ENCODE data around the gene PRDM10.
"Not testable (repeated sequence)": the region's sequence is repeated elsewhere in the genome, so short reads cannot be mapped to it uniquely, and the experiment has no call there.

PRDM10 gene

GRCh38 chr11:129880311-129880710 lies 122.3 kb downstream of the PRDM10 start:
- TF ChIP-seq CTCF (IDR thresholded peaks at IDR 0.05): no peak
- no peak for DNase-seq
- no peaks in the 10 kb centered on the region for H3K27me3 Mint-ChIP-seq (ENCODE audit: low read depth, poor library complexity)
- H3K36me3 Mint-ChIP-seq (ENCODE audit: low read depth): peaks cover 86% of the 10 kb centered on the region
- no peak overlapping the region for H3K4me3 Mint-ChIP-seq
- no peaks in the 10 kb centered on the region for H3K9me3 Mint-ChIP-seq
- H3K4me1 Mint-ChIP-seq: no peaks in the 10 kb centered on the region
- peak overlapping the region; percentile 8 for H3K27ac Mint-ChIP-seq

GRCh38 chr11:129871914-129872313 lies 130.7 kb downstream of the PRDM10 start:
- no peak overlapping the region for H3K4me3 Mint-ChIP-seq
- H3K9me3 Mint-ChIP-seq: no peaks in the 10 kb centered on the region
- peaks cover 14% of the 10 kb centered on the region for H3K4me1 Mint-ChIP-seq
- TF ChIP-seq CTCF (IDR thresholded peaks at IDR 0.05): no peak
- peaks cover 79% of the 10 kb centered on the region for H3K36me3 Mint-ChIP-seq (ENCODE audit: low read depth)
- DNase-seq: no peak
- H3K27ac Mint-ChIP-seq: peak overlapping the region; percentile 0
- no peaks in the 10 kb centered on the region for H3K27me3 Mint-ChIP-seq (ENCODE audit: low read depth, poor library complexity)

GRCh38 chr11:129868626-129869025 lies 134.0 kb downstream of the PRDM10 start:
- not testable (repeated sequence) for H3K4me3 Mint-ChIP-seq; H3K9me3 Mint-ChIP-seq; DNase-seq; H3K27me3 Mint-ChIP-seq (ENCODE audit: low read depth, poor library complexity)
- Mint-ChIP-seq H3K4me1 (peaks cover 39% of the 10 kb centered on the region), H3K36me3 (ENCODE audit: low read depth) (peaks cover 81% of the 10 kb centered on the region), H3K27ac (peak overlapping the region; percentile 52)

- Mint-ChIP-seq H3K4me3 (peak overlapping the region; percentile 65), H3K9me3 (no peaks in the 10 kb centered on the region), H3K27me3 (ENCODE audit: low read depth, poor library complexity) (peaks cover 2% of the 10 kb centered on the region), H3K27ac (peak overlapping the region; percentile 91), H3K36me3 (ENCODE audit: low read depth) (peaks cover 86% of the 10 kb centered on the region), H3K4me1 (peaks cover 51% of the 10 kb centered on the region)
- no peak for DNase-seq
- TF ChIP-seq CTCF (IDR thresholded peaks at IDR 0.05): no peak
Observed at GRCh38 chr11:129866311-129866710, 136.3 kb downstream of the PRDM10 start.

- H3K9me3 Mint-ChIP-seq: no peaks in the 10 kb centered on the region
Observed at GRCh38 chr11:129865701-129866100, 136.9 kb downstream of the PRDM10 start.

GRCh38 chr11:129864811-129865210 lies 137.8 kb downstream of the PRDM10 start:
- no peak overlapping the region for H3K27ac Mint-ChIP-seq
- H3K36me3 Mint-ChIP-seq (ENCODE audit: low read depth): peaks cover 86% of the 10 kb centered on the region
- no peak overlapping the region for H3K4me3 Mint-ChIP-seq
- no peak for DNase-seq
- peaks cover 2% of the 10 kb centered on the region for H3K27me3 Mint-ChIP-seq (ENCODE audit: low read depth, poor library complexity)
- H3K9me3 Mint-ChIP-seq: no peaks in the 10 kb centered on the region
- TF ChIP-seq CTCF (IDR thresholded peaks at IDR 0.05): no peak
- H3K4me1 Mint-ChIP-seq: peaks cover 51% of the 10 kb centered on the region

More at GRCh38 chr11:129865701-129866100, 136.9 kb downstream of the PRDM10 start:
- Mint-ChIP-seq H3K27ac (peak overlapping the region; percentile 72), H3K27me3 (ENCODE audit: low read depth, poor library complexity) (peaks cover 2% of the 10 kb centered on the region), H3K4me1 (peaks cover 51% of the 10 kb centered on the region), H3K4me3 (peak overlapping the region; percentile 38), H3K36me3 (ENCODE audit: low read depth) (peaks cover 83% of the 10 kb centered on the region)
- no peak for DNase-seq
- no peak for TF ChIP-seq CTCF (IDR thresholded peaks at IDR 0.05)
